Tibial nerve (tissue), 4 donors: ENCODE measurements around the gene CELF6. TPM values are rescaled to one million over a fixed set of nuclear protein-coding genes. Genes with fewer than 3 reads are reported as not detected.

Source experiments
- DNase-seq, 2 donors: peaks; one replicate each; pipeline ENCODE4 v3.0.0-alpha.2; 2019; ENCODE audit warnings: low spot score in 2 of 2
- H3K27ac ChIP-seq, 4 donors: fragments of 200-600 bp; sonication (generic) in 3 of 4; one replicate each; pipeline ENCODE4 v1.5.1; 2017 to 2019; ENCODE audit warnings: mild to moderate bottlenecking in 1 of 4
- H3K27me3 ChIP-seq, 2 donors: fragments of 200-600 bp; sonication (generic) in 1 of 2; one replicate each; pipeline versions ENCODE4 v1.5.1 to v1.6.0; 2017 to 2019
- H3K36me3 ChIP-seq, 3 donors: fragments of 200-600 bp; sonication (generic); one replicate each; pipeline ENCODE4 v1.5.1; 2018 to 2019
- H3K4me1 ChIP-seq, 4 donors: fragments of 200-600 bp; sonication (generic) in 3 of 4; one replicate each; pipeline ENCODE4 v1.5.1; 2017 to 2019
- H3K4me3 ChIP-seq, 4 donors: fragments of 200-600 bp; sonication (generic) in 3 of 4; one replicate each; pipeline ENCODE4 v1.5.1; 2017 to 2019; ENCODE audit warnings: mild to moderate bottlenecking in 1 of 4, moderate library complexity in 1 of 4
- H3K9me3 ChIP-seq, 4 donors: fragments of 200-600 bp; sonication (generic) in 3 of 4; one replicate each; pipeline ENCODE4 v1.5.1; 2017 to 2019
- CTCF ChIP-seq, 5 experiments: fragments of 200-600 bp in 3 of 5; fragments of 450-650 bp in 2 of 5; sonication (generic) in 3 of 5; IDR thresholded peaks; one replicate each; pipeline ENCODE4 v1.5.1; 2016 to 2019; ENCODE audit warnings: antibody characterized with exemption in 5 of 5, mild to moderate bottlenecking in 3 of 5, moderate library complexity in 2 of 5
- EP300 ChIP-seq, 2 donors: sonication (generic); formaldehyde crosslinking; IDR thresholded peaks; one replicate each; pipeline ENCODE4 v1.6.1; 2017; ENCODE audit warnings: antibody characterized with exemption in 2 of 2, mild to moderate bottlenecking in 1 of 2
- POLR2A ChIP-seq, 2 donors: fragments of 450-650 bp; IDR thresholded peaks; one replicate each; pipeline ENCODE4 v1.6.1; 2017; ENCODE audit warnings: antibody characterized with exemption in 2 of 2, mild to moderate bottlenecking in 2 of 2, moderate library complexity in 2 of 2
- WGBS, 2 donors: methylation state at CpG; one replicate each; pipeline ENCODE4 v1.1.5; 2018; 5-methylcytosine and 5-hydroxymethylcytosine counted together
- total RNA-seq, 4 donors: library from RNA; depleted of rRNA; stranded (reverse); fragments of >200 nt; gene quantifications; one replicate each; pipeline ENCODE4 v1.1.0, GENCODE V29; 2016

CELF6 gene
- total RNA-seq, 4 donors from 2014 or later, result 6.0 to 10.4 (median 7.4) TPM

DNA sequence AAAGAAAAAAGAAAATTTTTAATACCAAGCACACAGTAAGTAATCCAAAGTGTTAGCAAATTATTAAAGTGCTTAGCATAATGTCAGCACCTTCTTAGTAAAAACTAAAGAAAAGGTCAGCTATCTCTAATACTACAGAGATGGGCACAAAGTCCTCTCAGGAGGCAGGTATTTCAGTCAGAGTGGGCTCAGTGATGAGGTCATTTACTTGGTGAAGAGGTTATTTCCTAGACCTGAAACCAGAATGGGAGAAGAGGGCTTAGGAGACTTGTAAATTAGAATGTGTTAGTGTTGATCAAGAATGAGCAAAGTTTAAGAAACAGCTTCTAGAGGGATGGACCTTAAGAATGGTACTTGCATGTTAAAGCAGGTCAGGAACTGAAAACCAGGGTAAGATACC lies 80.3 kb downstream of the CELF6 start:
- no peaks in the 10 kb centered on the region for H3K27me3 ChIP-seq
- no peak for TF ChIP-seq CTCF (IDR thresholded peaks at IDR 0.05)
- TF ChIP-seq EP300 (IDR thresholded peaks at IDR 0.05), result no peak
- no peak overlapping the region for H3K4me3 ChIP-seq
- H3K36me3 ChIP-seq, result peaks cover 0 to 52% (median 3%) of the 10 kb centered on the region in 3 donors
- H3K27ac ChIP-seq, result no peak overlapping the region
- H3K9me3 ChIP-seq, result no peaks in the 10 kb centered on the region
- H3K4me1 ChIP-seq, result peaks cover 0 to 19% (median 9%) of the 10 kb centered on the region in 4 donors
- no peak for DNase-seq

DNA sequence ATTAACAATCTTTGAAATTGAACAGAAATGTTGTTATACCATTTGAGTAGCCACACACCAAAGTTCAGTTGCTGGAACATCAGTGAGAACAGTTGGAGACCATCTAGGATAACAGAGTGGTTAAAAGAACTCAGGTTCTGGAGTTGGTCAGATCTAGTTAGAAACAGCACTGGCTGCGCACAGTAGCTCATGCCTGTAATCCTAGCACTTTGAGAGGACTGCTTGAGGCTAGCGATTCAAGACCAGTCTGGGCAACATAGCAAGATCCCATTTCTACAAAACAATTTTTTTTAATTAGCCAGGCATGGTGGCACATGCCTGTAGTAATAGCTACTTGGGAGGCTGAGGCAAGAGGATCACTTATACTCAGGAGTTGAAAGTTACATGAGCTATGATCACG lies 81.4 kb downstream of the CELF6 start:
- Histone ChIP-seq H3K27me3 (no peaks in the 10 kb centered on the region), H3K36me3 (peaks cover 0 to 42% (median 0%) of the 10 kb centered on the region in 3 donors), H3K9me3 (no peaks in the 10 kb centered on the region), H3K27ac (peak overlapping the region in 1 of 4 donors; percentile 80), H3K4me3 (no peak overlapping the region), H3K4me1 (peaks cover 0 to 19% (median 9%) of the 10 kb centered on the region in 4 donors)
- DNase-seq, result no peak
- no peak for TF ChIP-seq POLR2A (IDR thresholded peaks at IDR 0.05)
- TF ChIP-seq EP300 (IDR thresholded peaks at IDR 0.05), result no peak
- no peak for TF ChIP-seq CTCF (IDR thresholded peaks at IDR 0.05)
- WGBS, 2 donors, result 97 to 98% methylated on average over 3 of the region's 3 CpGs

- peak overlapping the region in 3 of 4 donors; percentile 52 to 85 (median 80) for H3K27ac ChIP-seq
- H3K36me3 ChIP-seq, result peaks cover 0 to 35% (median 0%) of the 10 kb centered on the region in 3 donors
- peaks cover 0 to 21% (median 9%) of the 10 kb centered on the region in 4 donors for H3K4me1 ChIP-seq
- no peak overlapping the region for H3K4me3 ChIP-seq
- TF ChIP-seq CTCF (IDR thresholded peaks at IDR 0.05), result no peak
- no peak for TF ChIP-seq POLR2A (IDR thresholded peaks at IDR 0.05)
- no peak for TF ChIP-seq EP300 (IDR thresholded peaks at IDR 0.05)
- DNase-seq, result no peak
- 87 to 100% methylated on average over 1 of the region's 1 CpG for WGBS, 2 donors
- H3K9me3 ChIP-seq, result no peaks in the 10 kb centered on the region
- no peaks in the 10 kb centered on the region for H3K27me3 ChIP-seq
Measured at GRCh38 chr15:72237853-72238224, 82.1 kb downstream of the CELF6 start.

DNA sequence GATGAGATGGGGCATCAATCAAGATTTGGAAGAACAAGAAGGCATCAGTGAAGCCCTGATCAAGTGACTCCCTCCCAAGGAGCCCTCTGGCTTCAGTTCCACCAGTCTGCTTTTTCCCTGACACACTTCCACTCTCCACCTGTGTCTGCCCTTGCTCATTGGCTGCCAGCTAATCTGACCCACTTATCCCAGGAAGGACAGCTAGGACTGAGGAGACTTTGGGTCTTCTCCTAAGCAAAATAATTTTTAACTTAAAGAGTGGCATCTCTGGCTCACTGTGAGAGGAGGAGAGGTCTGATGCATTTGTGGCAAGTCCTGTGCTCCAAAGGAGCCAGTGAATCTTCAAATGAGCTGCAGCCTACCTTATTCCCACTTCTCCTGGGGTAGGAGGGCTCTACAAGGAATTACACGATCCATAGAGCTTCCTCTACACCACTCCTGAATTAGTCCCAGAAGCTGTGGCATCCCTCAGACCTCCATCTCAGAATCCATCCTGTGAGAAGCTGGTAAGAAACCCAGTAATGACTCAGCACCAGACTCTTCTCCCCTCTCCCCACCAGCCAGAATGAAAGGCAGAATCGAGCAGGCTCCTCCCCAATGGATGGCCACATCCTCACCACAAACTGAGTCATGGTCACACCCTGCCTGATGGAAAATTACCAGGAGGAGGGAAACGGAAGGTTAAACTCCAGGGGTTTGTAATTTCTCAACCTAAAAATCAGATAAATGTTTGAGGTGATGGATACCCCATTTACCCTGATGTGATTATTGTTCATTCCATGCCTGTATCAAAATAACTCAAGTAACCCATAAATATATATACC lies 82.7 kb downstream of the CELF6 start:
- 28 to 31% methylated on average over 3 of the region's 3 CpGs for WGBS, 2 donors
- H3K36me3 ChIP-seq, result peaks cover 0 to 30% (median 0%) of the 10 kb centered on the region in 3 donors
- H3K27ac ChIP-seq, result peak overlapping the region in 2 of 4 donors; percentile 80 to 85
- H3K4me3 ChIP-seq, result peak overlapping the region in 1 of 4 donors; percentile 14
- H3K4me1 ChIP-seq, result peaks cover 0 to 27% (median 14%) of the 10 kb centered on the region in 4 donors
- H3K9me3 ChIP-seq, result no peaks in the 10 kb centered on the region
- DNase-seq, result peak; percentile 51 to 84
- no peaks in the 10 kb centered on the region for H3K27me3 ChIP-seq
- TF ChIP-seq EP300 (IDR thresholded peaks at IDR 0.05) (peak; percentile 52 to 66), POLR2A (IDR thresholded peaks at IDR 0.05) (no peak), CTCF (IDR thresholded peaks at IDR 0.05) (no peak)

DNA sequence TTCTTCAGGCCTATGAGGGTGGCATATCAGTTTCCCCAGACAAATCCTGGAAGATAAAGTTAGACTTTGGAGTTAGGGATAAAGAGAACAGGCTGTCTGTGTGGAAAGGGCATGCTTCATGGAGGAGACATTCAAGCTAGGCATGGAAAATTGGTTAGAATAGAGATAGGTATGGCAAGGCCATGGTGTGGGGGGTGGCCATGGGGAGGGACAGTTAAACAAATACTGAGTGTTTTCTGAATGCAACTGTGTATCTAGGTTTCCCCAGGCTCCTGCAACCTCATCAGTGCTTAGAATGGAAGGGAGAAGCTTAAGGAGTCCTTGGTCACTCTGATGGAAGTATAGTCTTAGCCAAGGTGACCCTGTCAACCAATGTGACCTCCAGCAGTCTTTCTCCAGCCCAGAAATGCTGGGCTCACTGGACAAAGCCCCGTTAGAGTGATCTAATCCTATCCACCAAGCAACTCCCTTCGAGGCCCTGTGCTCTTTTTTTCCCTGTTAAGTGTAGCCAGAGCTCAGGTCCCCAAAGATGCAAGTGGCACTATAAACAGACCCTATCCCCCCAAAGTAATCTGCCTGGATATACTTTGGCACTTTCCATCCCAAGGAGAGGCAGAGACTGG lies 83.5 kb downstream of the CELF6 start:
- 81 to 83% methylated on average over 2 of the region's 2 CpGs for WGBS, 2 donors
- H3K27ac ChIP-seq, result peak overlapping the region in 2 of 4 donors; percentile 80 to 83
- H3K27me3 ChIP-seq, result no peaks in the 10 kb centered on the region
- H3K36me3 ChIP-seq, result peaks cover 0 to 22% (median 0%) of the 10 kb centered on the region in 3 donors
- TF ChIP-seq POLR2A (IDR thresholded peaks at IDR 0.05), result no peak
- TF ChIP-seq EP300 (IDR thresholded peaks at IDR 0.05), result no peak
- TF ChIP-seq CTCF (IDR thresholded peaks at IDR 0.05), result no peak
- peaks cover 0 to 34% (median 20%) of the 10 kb centered on the region in 4 donors for H3K4me1 ChIP-seq
- DNase-seq, result no peak
- H3K9me3 ChIP-seq, result no peaks in the 10 kb centered on the region
- no peak overlapping the region for H3K4me3 ChIP-seq
